ENCODE measurements around the gene ZMYM3.

DNA sequence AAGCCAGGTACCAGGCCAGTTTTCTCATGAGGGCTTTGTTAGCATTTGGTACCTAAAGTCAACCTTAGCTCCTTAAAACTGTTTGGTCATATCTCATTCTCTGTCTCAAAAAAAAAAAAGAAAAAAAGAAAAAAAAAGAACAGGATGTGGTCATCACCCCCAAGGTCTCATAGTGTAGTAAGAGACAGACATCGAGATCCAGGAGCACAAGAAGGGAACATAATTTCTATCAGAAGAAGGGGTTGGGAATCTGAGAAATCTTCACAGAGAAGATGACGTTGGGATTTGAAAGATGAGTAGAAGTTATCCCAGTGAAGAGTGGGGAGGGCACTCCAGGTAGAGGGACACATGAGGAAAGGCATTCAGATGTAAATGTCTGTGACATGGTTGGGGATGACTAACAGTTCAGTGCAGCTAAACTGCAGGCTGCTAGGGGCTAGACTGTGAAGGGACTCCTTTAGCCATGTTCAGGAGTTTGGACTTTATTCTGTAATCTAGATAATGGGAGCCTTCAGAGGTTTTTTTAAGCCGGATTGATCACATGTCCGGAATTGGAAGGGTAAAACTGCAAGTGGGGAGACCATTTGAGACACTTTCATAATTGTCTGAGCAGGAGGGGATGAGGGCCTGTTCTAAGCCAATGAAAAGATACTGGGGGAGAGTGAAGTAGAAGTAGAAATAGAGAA, 57.8 kb downstream of the ZMYM3 start:
- no peak for TF ChIP-seq ZNF274 (IDR thresholded peaks at IDR 0.05; ENCODE audit: low read depth, low read length)
- TF ChIP-seq YY1 (IDR thresholded peaks at IDR 0.05; ENCODE audit: insufficient read depth, insufficient read length): no peak

Data from NT2/D1 (cell line).